HFFc6 (cell line): Measurements from ENCODE around the gene OSR1. TPM values are rescaled to one million over a fixed set of nuclear protein-coding genes. Genes with fewer than 3 reads are reported as not detected.

Experiments used
- DNase-seq: peaks from one replicate; pipeline ENCODE4 v3.0.0-alpha.2; 2018
- H3K27ac Mint-ChIP-seq: 2 replicates; pipeline ENCODE4 v1.8.0; 2020; ENCODE audit warnings: mild to moderate bottlenecking, mixed read lengths
- H3K27me3 Mint-ChIP-seq: 2 replicates; pipeline ENCODE4 v1.8.0; 2021; ENCODE audit warnings: mild to moderate bottlenecking, moderate library complexity, mixed read lengths; ENCODE audit not compliant: insufficient read depth
- H3K36me3 Mint-ChIP-seq: 2 replicates; pipeline ENCODE4 v1.8.0; 2021; ENCODE audit warnings: low read depth, mixed read lengths
- H3K4me1 Mint-ChIP-seq: 2 replicates; pipeline ENCODE4 v1.8.0; 2020; ENCODE audit warnings: low read depth, mixed read lengths
- H3K4me3 Mint-ChIP-seq: 2 replicates; pipeline ENCODE4 v1.8.0; 2020; ENCODE audit warnings: mild to moderate bottlenecking, moderate library complexity, mixed read lengths
- H3K9me3 Mint-ChIP-seq: 2 replicates; pipeline ENCODE4 v1.8.0; 2020; ENCODE audit warnings: mild to moderate bottlenecking, mixed read lengths
- CTCF ChIP-seq: fragments of 200-600 bp; sonication (generic); IDR thresholded peaks from 2 replicates; pipeline ENCODE4 v1.5.0; 2021; ENCODE audit warnings: antibody characterized with exemption, mild to moderate bottlenecking
- total RNA-seq, 6 experiments: library from RNA; stranded (reverse); fragmentation: NEBNext Ultra II Directional; extraction: Animal tissue kit (Norgen Biotek cat#: 25700); gene quantifications; 2 replicates in 1 of 6; 3 replicates in 5 of 6; pipeline ENCODE4 v1.2.3, GENCODE V29; 2021

OSR1 gene
- total RNA-seq, 6 experiments from 2014 or later, result 5.4 to 11.9 (median 11.1) TPM

- Mint-ChIP-seq H3K9me3 (no peaks in the 10 kb centered on the region), H3K27me3 (peaks cover 5% of the 10 kb centered on the region; the same call in 1 of the 2 replicates), H3K36me3 (peaks cover 32% of the 10 kb centered on the region), H3K4me1 (peaks cover 19% of the 10 kb centered on the region), H3K4me3 (peak overlapping the region; percentile 34), H3K27ac (no peak overlapping the region)
- DNase-seq, result no peak
- TF ChIP-seq CTCF, result no peak
Observed at GRCh38 chr2:19355416-19355821, 3.0 kb downstream of the OSR1 start.

- DNase-seq, result no peak
- TF ChIP-seq CTCF, result no peak
- Mint-ChIP-seq H3K9me3 (no peaks in the 10 kb centered on the region), H3K27me3 (peaks cover 5% of the 10 kb centered on the region; the same call in 1 of the 2 replicates), H3K36me3 (peaks cover 32% of the 10 kb centered on the region), H3K4me3 (no peak overlapping the region), H3K4me1 (peaks cover 19% of the 10 kb centered on the region), H3K27ac (no peak overlapping the region)
Observed at GRCh38 chr2:19355014-19355405, 3.4 kb downstream of the OSR1 start.

GRCh38 chr2:19353721-19354050 is 4.7 kb downstream of the OSR1 start:
- no peak for TF ChIP-seq CTCF
- Mint-ChIP-seq H3K4me1 (peaks cover 19% of the 10 kb centered on the region), H3K27ac (no peak overlapping the region), H3K4me3 (no peak overlapping the region), H3K27me3 (peaks cover 5% of the 10 kb centered on the region; the same call in 1 of the 2 replicates), H3K9me3 (no peaks in the 10 kb centered on the region), H3K36me3 (peaks cover 39% of the 10 kb centered on the region)
- no peak for DNase-seq

GRCh38 chr2:19352946-19353720 is 5.3 kb downstream of the OSR1 start:
- TF ChIP-seq CTCF, result no peak
- H3K4me3 Mint-ChIP-seq, result no peak overlapping the region
- peaks cover 19% of the 10 kb centered on the region for H3K4me1 Mint-ChIP-seq
- no peaks in the 10 kb centered on the region; the same call in 1 of the 2 replicates for H3K9me3 Mint-ChIP-seq
- peaks cover 8% of the 10 kb centered on the region for H3K27me3 Mint-ChIP-seq
- no peak overlapping the region for H3K27ac Mint-ChIP-seq
- DNase-seq, result no peak
- peaks cover 39% of the 10 kb centered on the region for H3K36me3 Mint-ChIP-seq

- peaks cover 44% of the 10 kb centered on the region for H3K36me3 Mint-ChIP-seq
- TF ChIP-seq CTCF, result no peak
- H3K4me1 Mint-ChIP-seq, result peaks cover 14% of the 10 kb centered on the region
- H3K27me3 Mint-ChIP-seq, result peaks cover 9% of the 10 kb centered on the region
- no peak overlapping the region; the same call in 1 of the 2 replicates for H3K27ac Mint-ChIP-seq
- H3K4me3 Mint-ChIP-seq, result no peak overlapping the region
- no peak for DNase-seq
- H3K9me3 Mint-ChIP-seq, result no peaks in the 10 kb centered on the region; the same call in 1 of the 2 replicates
Observed at GRCh38 chr2:19351899-19352697, 6.3 kb downstream of the OSR1 start.
